HCEC 1CT (cell line): ENCODE results near the gene C3orf52.

Experiments used
- DNase-seq: peaks from one replicate; pipeline ENCODE4 v3.0.0-alpha.2; 2017

The C3orf52 gene

GRCh38 chr3:112137781-112138180, 51.6 kb downstream of the C3orf52 start:
- no peak for DNase-seq

GRCh38 chr3:112138219-112138969, 52.2 kb downstream of the C3orf52 start:
- no peak for DNase-seq

- DNase-seq: no peak
Measured at GRCh38 chr3:112140584-112140983, 54.4 kb downstream of the C3orf52 start.

GRCh38 chr3:112141293-112141692, 55.1 kb downstream of the C3orf52 start:
- DNase-seq: no peak

GRCh38 chr3:112143251-112143650, 57.1 kb downstream of the C3orf52 start:
- DNase-seq: peak; percentile 45

GRCh38 chr3:112143689-112144088, 57.5 kb downstream of the C3orf52 start:
- DNase-seq: no peak

- no peak for DNase-seq
Measured at GRCh38 chr3:112149136-112149535, 62.9 kb downstream of the C3orf52 start.

GRCh38 chr3:112167758-112168157, 81.6 kb downstream of the C3orf52 start:
- no peak for DNase-seq
